Measurements from ENCODE around the gene GPHN.

The GPHN gene

GRCh38 chr14:66572826-66573225 is 64.9 kb downstream of the GPHN start:
- TF ChIP-seq CEBPB (IDR thresholded peaks at IDR 0.05) (no peak), CREB1 (IDR thresholded peaks at IDR 0.05; ENCODE audit: low read depth) (no peak), RAD21 (IDR thresholded peaks at IDR 0.05; ENCODE audit: low read depth) (no peak), FOXM1 (IDR thresholded peaks at IDR 0.05; ENCODE audit: borderline replicate concordance, low read depth) (no peak), NFIC (IDR thresholded peaks at IDR 0.05) (no peak), EGR1 (IDR thresholded peaks at IDR 0.05) (no peak), ZBTB7A (IDR thresholded peaks at IDR 0.05; ENCODE audit: low read depth) (no peak), TCF12 (IDR thresholded peaks at IDR 0.05; ENCODE audit: low read depth) (no peak), USF1 (IDR thresholded peaks at IDR 0.05) (no peak)
- TF ChIP-seq, protein P1, sequence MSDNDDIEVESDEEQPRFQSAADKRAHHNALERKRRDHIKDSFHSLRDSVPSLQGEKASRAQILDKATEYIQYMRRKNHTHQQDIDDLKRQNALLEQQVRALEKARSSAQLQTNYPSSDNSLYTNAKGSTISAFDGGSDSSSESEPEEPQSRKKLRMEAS (IDR thresholded peaks at IDR 0.05), result no peak

DNA sequence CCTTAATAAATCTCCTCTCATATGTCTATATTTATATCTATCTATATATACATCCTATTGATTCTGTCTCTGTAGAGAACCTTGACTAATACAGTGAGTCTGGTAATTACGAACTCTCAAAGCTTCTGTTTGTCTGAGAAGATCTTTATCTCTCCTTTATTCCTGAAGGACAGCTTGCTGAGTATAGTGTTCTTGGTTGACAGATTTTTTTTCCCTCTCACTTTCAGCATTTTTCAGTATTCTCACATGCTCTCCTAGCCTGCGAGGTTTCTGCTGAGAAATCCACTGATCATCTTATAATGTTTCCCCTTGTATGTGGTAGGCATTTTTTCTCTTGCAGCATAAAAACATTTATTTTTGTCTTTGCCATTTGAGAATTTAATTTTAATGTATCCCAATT is 67.1 kb downstream of the GPHN start:
- no peak for TF ChIP-seq USF1 (IDR thresholded peaks at IDR 0.05)
- TF ChIP-seq RAD21 (IDR thresholded peaks at IDR 0.05; ENCODE audit: low read depth), result no peak
- no peak for TF ChIP-seq ZBTB7A (IDR thresholded peaks at IDR 0.05; ENCODE audit: low read depth)
- no peak for TF ChIP-seq YY1 (IDR thresholded peaks at IDR 0.05; ENCODE audit: low read depth)
- TF ChIP-seq, protein P1 (IDR thresholded peaks at IDR 0.05), result no peak
- no peak for TF ChIP-seq CREB1 (IDR thresholded peaks at IDR 0.05; ENCODE audit: low read depth)
- no peak for TF ChIP-seq TEAD4 (IDR thresholded peaks at IDR 0.05)
- TF ChIP-seq, protein P2, sequence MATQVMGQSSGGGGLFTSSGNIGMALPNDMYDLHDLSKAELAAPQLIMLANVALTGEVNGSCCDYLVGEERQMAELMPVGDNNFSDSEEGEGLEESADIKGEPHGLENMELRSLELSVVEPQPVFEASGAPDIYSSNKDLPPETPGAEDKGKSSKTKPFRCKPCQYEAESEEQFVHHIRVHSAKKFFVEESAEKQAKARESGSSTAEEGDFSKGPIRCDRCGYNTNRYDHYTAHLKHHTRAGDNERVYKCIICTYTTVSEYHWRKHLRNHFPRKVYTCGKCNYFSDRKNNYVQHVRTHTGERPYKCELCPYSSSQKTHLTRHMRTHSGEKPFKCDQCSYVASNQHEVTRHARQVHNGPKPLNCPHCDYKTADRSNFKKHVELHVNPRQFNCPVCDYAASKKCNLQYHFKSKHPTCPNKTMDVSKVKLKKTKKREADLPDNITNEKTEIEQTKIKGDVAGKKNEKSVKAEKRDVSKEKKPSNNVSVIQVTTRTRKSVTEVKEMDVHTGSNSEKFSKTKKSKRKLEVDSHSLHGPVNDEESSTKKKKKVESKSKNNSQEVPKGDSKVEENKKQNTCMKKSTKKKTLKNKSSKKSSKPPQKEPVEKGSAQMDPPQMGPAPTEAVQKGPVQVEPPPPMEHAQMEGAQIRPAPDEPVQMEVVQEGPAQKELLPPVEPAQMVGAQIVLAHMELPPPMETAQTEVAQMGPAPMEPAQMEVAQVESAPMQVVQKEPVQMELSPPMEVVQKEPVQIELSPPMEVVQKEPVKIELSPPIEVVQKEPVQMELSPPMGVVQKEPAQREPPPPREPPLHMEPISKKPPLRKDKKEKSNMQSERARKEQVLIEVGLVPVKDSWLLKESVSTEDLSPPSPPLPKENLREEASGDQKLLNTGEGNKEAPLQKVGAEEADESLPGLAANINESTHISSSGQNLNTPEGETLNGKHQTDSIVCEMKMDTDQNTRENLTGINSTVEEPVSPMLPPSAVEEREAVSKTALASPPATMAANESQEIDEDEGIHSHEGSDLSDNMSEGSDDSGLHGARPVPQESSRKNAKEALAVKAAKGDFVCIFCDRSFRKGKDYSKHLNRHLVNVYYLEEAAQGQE (IDR thresholded peaks at IDR 0.05; ENCODE audit: low read depth), result no peak
- no peak for TF ChIP-seq EGR1 (IDR thresholded peaks at IDR 0.05)
- TF ChIP-seq NFIC (IDR thresholded peaks at IDR 0.05), result no peak
- no peak for TF ChIP-seq FOXM1 (IDR thresholded peaks at IDR 0.05; ENCODE audit: borderline replicate concordance, low read depth)
- no peak for TF ChIP-seq CEBPB (IDR thresholded peaks at IDR 0.05)
- no peak for TF ChIP-seq TAF1 (IDR thresholded peaks at IDR 0.05; ENCODE audit: low read depth)
- TF ChIP-seq TCF12 (IDR thresholded peaks at IDR 0.05; ENCODE audit: low read depth), result no peak

DNA sequence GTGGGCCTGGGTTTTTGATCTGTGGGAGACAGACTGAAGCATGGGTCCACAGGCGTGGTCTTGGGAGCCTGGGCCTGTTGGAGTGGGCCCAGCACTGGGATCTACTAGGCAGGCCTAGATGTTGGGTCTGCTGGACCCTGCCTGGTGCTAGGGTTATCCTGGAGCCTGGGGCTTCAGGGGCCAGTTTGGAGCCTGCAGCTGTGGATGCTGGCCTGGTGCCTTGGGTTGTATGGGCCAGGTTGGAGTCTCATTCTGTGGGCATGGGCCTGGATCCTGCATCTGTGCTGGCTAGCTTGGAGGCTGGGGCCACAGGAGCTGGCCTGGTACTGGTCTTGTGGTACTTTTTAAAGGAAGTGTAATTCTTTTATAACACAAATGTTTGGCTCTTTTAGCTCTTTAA is 68.0 kb downstream of the GPHN start:
- TF ChIP-seq FOXM1 (IDR thresholded peaks at IDR 0.05; ENCODE audit: borderline replicate concordance, low read depth) (no peak), EGR1 (IDR thresholded peaks at IDR 0.05) (no peak), USF1 (IDR thresholded peaks at IDR 0.05) (no peak), CREB1 (IDR thresholded peaks at IDR 0.05; ENCODE audit: low read depth) (no peak), TAF1 (IDR thresholded peaks at IDR 0.05; ENCODE audit: low read depth) (no peak), EP300 (IDR thresholded peaks at IDR 0.05; ENCODE audit: borderline replicate concordance) (no peak)
- TF ChIP-seq, protein P2 (IDR thresholded peaks at IDR 0.05; ENCODE audit: low read depth), result no peak
- TF ChIP-seq, protein P1 (IDR thresholded peaks at IDR 0.05), result no peak

DNA sequence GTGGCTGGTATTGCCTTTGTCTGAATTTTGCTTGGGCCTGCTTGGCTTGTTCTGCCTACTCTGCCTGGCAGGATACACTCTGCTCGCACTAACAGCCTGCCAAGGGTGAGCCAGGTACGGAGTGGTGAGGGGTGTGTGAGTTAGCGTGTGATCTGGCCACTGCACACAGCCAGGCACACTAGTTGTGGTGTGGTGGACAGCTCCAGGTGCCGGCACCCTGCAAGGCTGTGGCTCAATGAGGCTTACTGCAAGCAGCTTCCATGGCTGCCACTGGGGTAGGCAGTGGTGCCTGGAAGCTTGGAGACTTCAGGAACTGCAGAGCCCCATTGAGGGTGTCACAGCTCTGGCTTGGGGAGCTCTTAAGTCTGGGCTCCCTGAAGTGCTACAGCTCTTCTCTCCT is 87.4 kb downstream of the GPHN start:
- no peak for TF ChIP-seq YY1 (IDR thresholded peaks at IDR 0.05; ENCODE audit: low read depth)
- TF ChIP-seq USF1 (IDR thresholded peaks at IDR 0.05), result no peak
- TF ChIP-seq NFIC (IDR thresholded peaks at IDR 0.05), result no peak
- no peak for TF ChIP-seq CEBPB (IDR thresholded peaks at IDR 0.05)
- no peak for TF ChIP-seq TAF1 (IDR thresholded peaks at IDR 0.05; ENCODE audit: low read depth)
- no peak for TF ChIP-seq FOXM1 (IDR thresholded peaks at IDR 0.05; ENCODE audit: borderline replicate concordance, low read depth)
- no peak for TF ChIP-seq EGR1 (IDR thresholded peaks at IDR 0.05)

DNA sequence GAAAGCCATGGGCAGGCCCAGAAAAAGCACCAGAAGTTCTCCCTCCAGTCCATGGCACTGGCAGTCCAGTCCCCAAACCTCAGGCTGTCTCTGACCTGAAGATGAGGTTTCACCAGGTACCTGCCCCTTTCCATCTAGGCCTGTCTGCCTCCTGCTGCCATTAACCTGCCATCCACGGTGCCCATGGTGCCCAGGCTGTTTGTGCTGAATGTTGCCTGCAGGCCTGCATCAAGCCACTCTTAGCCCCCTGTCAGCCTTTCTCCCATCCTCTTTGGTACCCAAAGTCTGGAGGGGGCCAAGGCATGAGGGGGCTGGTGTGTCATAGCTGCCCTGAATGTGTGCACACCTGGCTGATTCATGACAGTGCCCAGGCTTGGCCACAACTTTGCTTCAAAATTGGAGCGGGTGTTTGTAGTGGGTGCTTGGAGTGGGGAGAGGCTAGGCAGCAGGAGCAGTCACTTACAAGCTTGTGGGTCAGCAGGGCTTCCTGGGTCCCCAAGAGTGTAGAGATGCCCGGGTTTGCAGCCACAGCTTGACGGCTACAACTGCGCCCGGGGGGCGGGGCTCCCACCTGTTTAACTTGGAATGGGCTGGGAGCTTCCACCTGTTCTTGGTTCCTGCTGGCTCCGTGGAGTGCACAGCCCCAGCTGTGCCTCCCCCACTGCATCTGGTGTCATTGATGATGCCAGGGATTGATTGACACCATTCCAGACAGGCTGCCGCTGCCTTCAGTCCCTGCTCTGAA is 88.5 kb downstream of the GPHN start:
- TF ChIP-seq TAF1 (IDR thresholded peaks at IDR 0.05; ENCODE audit: low read depth) (no peak), RAD21 (IDR thresholded peaks at IDR 0.05; ENCODE audit: low read depth) (no peak), EGR1 (IDR thresholded peaks at IDR 0.05) (no peak), ZBTB7A (IDR thresholded peaks at IDR 0.05; ENCODE audit: low read depth) (no peak), FOXM1 (IDR thresholded peaks at IDR 0.05; ENCODE audit: borderline replicate concordance, low read depth) (no peak), CREB1 (IDR thresholded peaks at IDR 0.05; ENCODE audit: low read depth) (no peak)
- TF ChIP-seq, protein P2 (IDR thresholded peaks at IDR 0.05; ENCODE audit: low read depth), result no peak

All from Ishikawa (cell line).